Measurements from ENCODE around the gene USP1. TPM values are rescaled to one million over a fixed set of nuclear protein-coding genes. Genes with fewer than 3 reads are reported as not detected.

USP1 gene
- total and polyA plus RNA-seq, 2 experiments from 2014 or later, result 18.1 to 20.5 TPM

GRCh38 chr1:62417351-62417999 is 19.4 kb upstream of the USP1 start:
- no peak for TF ChIP-seq CTCF (IDR thresholded peaks at IDR 0.05; ENCODE audit: low read depth, low read length)
- Histone ChIP-seq H3K27me3 (no peaks in the 10 kb centered on the region), H3K27ac (no peak overlapping the region), H3K36me3 (no peaks in the 10 kb centered on the region), H3K4me3 (no peak overlapping the region), H3K4me1 (ENCODE audit: low read depth) (no peaks in the 10 kb centered on the region), H3K9me3 (ENCODE audit: low read depth) (no peaks in the 10 kb centered on the region)
- no peak for DNase-seq (ENCODE audit: low read depth in 1 of 2, low spot score in 1 of 2)

DNA sequence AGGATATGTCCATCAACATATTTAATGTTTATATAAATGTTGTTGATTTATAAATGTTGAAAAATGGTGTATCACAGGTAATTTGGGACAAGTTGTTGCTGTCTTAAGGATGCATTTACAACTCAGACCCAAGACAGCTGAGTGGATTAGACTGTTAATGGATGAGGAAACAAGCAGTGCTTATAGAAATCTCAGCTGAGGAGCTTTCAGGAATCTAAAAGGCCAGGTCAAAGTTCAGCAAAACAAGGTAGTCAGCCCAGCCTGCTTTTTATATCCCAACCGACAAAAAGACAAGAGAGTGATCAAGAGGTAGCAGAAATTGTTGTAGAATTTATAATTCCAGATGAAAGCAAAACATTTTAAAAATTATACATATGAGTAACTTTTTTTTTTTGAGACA is 16.6 kb upstream of the USP1 start:
- no peaks in the 10 kb centered on the region for H3K9me3 ChIP-seq (ENCODE audit: low read depth)
- DNase-seq (ENCODE audit: low read depth in 1 of 2, low spot score in 1 of 2), result no peak
- H3K4me1 ChIP-seq (ENCODE audit: low read depth), result no peaks in the 10 kb centered on the region
- H3K27me3 ChIP-seq, result no peaks in the 10 kb centered on the region
- TF ChIP-seq CTCF (IDR thresholded peaks at IDR 0.05; ENCODE audit: low read depth, low read length), result no peak
- H3K27ac ChIP-seq, result no peak overlapping the region
- H3K4me3 ChIP-seq, result no peak overlapping the region
- no peaks in the 10 kb centered on the region for H3K36me3 ChIP-seq

DNA sequence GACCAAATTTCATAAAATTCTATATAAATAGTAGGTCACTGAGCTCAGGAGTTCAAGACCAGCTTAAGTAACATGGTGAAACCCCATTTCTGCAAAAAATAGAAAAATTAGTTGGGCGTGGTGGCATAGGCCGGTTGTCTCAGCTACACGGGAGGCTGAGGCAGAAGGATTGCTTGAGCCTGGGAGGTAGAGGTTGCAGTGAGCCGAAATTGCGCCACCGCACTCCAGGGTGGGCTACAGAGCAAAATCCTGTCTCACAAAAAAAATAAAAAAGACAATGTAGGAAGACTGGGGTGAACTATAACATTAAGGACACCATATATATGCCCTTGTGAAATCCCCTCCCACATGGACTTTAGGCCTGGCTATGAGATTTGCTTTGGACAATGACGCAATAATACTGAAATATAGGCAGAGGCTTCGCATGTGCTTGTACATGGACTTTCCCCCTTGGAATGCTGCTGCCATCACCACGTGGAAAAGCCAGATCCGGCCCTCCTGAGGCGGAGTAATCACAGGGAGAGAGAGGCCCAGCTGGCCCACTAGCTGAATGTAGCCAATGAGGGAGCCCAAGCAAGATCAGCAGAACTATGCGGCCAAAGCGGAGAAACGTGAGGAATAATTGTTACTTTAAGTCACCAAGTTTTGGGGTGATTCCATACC is 13.1 kb upstream of the USP1 start:
- Histone ChIP-seq H3K36me3 (no peaks in the 10 kb centered on the region), H3K9me3 (ENCODE audit: low read depth) (no peaks in the 10 kb centered on the region), H3K27me3 (no peaks in the 10 kb centered on the region), H3K4me3 (no peak overlapping the region), H3K27ac (no peak overlapping the region), H3K4me1 (ENCODE audit: low read depth) (no peaks in the 10 kb centered on the region)
- TF ChIP-seq CTCF (IDR thresholded peaks at IDR 0.05; ENCODE audit: low read depth, low read length), result no peak
- no peak for DNase-seq (ENCODE audit: low read depth in 1 of 2, low spot score in 1 of 2)

GRCh38 chr1:62424411-62424810 is 12.4 kb upstream of the USP1 start:
- H3K27ac ChIP-seq, result no peak overlapping the region
- no peak for TF ChIP-seq CTCF (IDR thresholded peaks at IDR 0.05; ENCODE audit: low read depth, low read length)
- no peak overlapping the region for H3K4me3 ChIP-seq
- no peaks in the 10 kb centered on the region for H3K9me3 ChIP-seq (ENCODE audit: low read depth)
- DNase-seq (ENCODE audit: low read depth in 1 of 2, low spot score in 1 of 2), result no peak
- no peaks in the 10 kb centered on the region for H3K4me1 ChIP-seq (ENCODE audit: low read depth)
- no peaks in the 10 kb centered on the region for H3K36me3 ChIP-seq
- H3K27me3 ChIP-seq, result no peaks in the 10 kb centered on the region

GRCh38 chr1:62425041-62425440 is 11.8 kb upstream of the USP1 start:
- Histone ChIP-seq H3K4me3 (no peak overlapping the region), H3K36me3 (no peaks in the 10 kb centered on the region), H3K27ac (no peak overlapping the region), H3K27me3 (no peaks in the 10 kb centered on the region), H3K9me3 (ENCODE audit: low read depth) (no peaks in the 10 kb centered on the region), H3K4me1 (ENCODE audit: low read depth) (no peaks in the 10 kb centered on the region)
- no peak for DNase-seq (ENCODE audit: low read depth in 1 of 2, low spot score in 1 of 2)
- no peak for TF ChIP-seq CTCF (IDR thresholded peaks at IDR 0.05; ENCODE audit: low read depth, low read length)
